Endothelial cell (in vitro differentiated cells): Measurements from ENCODE around the gene KCNQ1. TPM values are rescaled to one million over a fixed set of nuclear protein-coding genes. Genes with fewer than 3 reads are reported as not detected.
A peak's percentile ranks its signal among the peaks of the same experiment; 100 is the strongest.

Experiments
- DNase-seq: peaks from one replicate; pipeline ENCODE4 v3.0.0; 2021; ENCODE audit warnings: low spot score
- H3K27ac Mint-ChIP-seq: one replicate; pipeline ENCODE4 v1.8.0; 2021; ENCODE audit warnings: mixed read lengths, inconsistent platforms; ENCODE audit not compliant: unreplicated experiment
- H3K27me3 Mint-ChIP-seq: one replicate; pipeline ENCODE4 v1.8.0; 2021; ENCODE audit warnings: mild to moderate bottlenecking, moderate library complexity, mixed read lengths, inconsistent platforms; ENCODE audit not compliant: unreplicated experiment
- H3K36me3 Mint-ChIP-seq: one replicate; pipeline ENCODE4 v1.8.0; 2021; ENCODE audit warnings: mild to moderate bottlenecking, low read depth, mixed read lengths, inconsistent platforms; ENCODE audit not compliant: unreplicated experiment
- H3K4me1 Mint-ChIP-seq: one replicate; pipeline ENCODE4 v1.8.0; 2021; ENCODE audit warnings: mild to moderate bottlenecking, mixed read lengths, inconsistent platforms; ENCODE audit not compliant: unreplicated experiment
- H3K4me3 Mint-ChIP-seq: one replicate; pipeline ENCODE4 v1.8.0; 2021; ENCODE audit warnings: mild to moderate bottlenecking, mixed read lengths, inconsistent platforms; ENCODE audit not compliant: unreplicated experiment
- H3K9me3 Mint-ChIP-seq: one replicate; pipeline ENCODE4 v1.8.0; 2021; ENCODE audit warnings: mixed read lengths, inconsistent platforms; ENCODE audit not compliant: unreplicated experiment
- total RNA-seq: library from RNA; stranded (reverse); fragmentation: NEBNext Ultra II Directional; extraction: Animal tissue kit (Norgen Biotek cat#: 25700); gene quantifications from one replicate; pipeline ENCODE4 v1.2.1, GENCODE V29; 2021; ENCODE audit not compliant: unreplicated experiment
- TF ChIP-seq, protein P1 (sequence below): fragments of 200-600 bp; sonication (generic); IDR thresholded peaks from one replicate; pipeline ENCODE4 v1.5.0; 2021; ENCODE audit warnings: antibody characterized with exemption; ENCODE audit not compliant: unreplicated experiment

The KCNQ1 gene
- total RNA-seq, 1 donor from 2014 or later, result 35.3 TPM

DNA sequence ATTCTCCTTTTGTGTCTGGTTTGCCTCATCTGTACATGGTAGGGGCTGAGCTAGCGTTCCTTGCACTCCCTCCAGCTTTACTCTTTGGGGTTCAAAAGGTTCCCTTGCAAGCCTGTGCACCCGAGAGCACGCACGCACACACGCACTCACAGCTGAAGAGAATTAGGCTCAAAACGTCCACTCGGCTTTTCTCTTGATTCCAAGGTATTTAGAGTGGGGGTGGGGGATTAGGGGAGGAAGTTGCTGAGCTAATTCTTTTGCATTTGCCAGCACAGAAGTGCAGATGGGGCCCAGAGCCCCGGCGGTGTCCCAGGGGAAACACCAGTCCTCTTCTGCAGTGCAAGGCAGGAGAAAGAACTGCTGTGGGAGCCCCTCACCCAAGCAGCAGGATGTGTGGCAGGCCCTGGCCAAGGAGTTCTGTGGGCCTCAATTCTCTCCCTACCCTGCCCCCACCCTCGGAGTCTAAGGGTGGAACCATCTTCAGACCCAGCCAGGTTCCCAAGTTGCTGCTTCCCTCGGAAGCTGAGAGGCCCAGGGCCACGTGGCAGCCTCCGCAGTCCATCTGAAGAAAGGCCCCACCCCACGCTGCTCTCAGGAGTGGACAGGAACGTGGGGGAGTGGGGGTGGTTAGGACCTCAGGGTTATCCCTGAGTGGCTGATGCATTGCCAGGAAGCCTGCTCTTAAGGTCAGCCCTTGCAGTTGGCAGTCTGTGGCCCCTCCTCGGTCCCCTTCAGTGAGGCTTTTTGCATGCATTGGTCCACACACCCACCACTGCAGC lies 258.7 kb downstream of the KCNQ1 start:
- peaks cover 12% of the 10 kb centered on the region for H3K4me1 Mint-ChIP-seq
- peaks cover 15% of the 10 kb centered on the region for H3K36me3 Mint-ChIP-seq
- TF ChIP-seq, protein P1, sequence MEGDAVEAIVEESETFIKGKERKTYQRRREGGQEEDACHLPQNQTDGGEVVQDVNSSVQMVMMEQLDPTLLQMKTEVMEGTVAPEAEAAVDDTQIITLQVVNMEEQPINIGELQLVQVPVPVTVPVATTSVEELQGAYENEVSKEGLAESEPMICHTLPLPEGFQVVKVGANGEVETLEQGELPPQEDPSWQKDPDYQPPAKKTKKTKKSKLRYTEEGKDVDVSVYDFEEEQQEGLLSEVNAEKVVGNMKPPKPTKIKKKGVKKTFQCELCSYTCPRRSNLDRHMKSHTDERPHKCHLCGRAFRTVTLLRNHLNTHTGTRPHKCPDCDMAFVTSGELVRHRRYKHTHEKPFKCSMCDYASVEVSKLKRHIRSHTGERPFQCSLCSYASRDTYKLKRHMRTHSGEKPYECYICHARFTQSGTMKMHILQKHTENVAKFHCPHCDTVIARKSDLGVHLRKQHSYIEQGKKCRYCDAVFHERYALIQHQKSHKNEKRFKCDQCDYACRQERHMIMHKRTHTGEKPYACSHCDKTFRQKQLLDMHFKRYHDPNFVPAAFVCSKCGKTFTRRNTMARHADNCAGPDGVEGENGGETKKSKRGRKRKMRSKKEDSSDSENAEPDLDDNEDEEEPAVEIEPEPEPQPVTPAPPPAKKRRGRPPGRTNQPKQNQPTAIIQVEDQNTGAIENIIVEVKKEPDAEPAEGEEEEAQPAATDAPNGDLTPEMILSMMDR, result no peak
- H3K9me3 Mint-ChIP-seq, result no peaks in the 10 kb centered on the region
- no peak for DNase-seq
- peaks cover 16% of the 10 kb centered on the region for H3K27me3 Mint-ChIP-seq
- H3K4me3 Mint-ChIP-seq, result no peak overlapping the region
- H3K27ac Mint-ChIP-seq, result no peak overlapping the region

DNA sequence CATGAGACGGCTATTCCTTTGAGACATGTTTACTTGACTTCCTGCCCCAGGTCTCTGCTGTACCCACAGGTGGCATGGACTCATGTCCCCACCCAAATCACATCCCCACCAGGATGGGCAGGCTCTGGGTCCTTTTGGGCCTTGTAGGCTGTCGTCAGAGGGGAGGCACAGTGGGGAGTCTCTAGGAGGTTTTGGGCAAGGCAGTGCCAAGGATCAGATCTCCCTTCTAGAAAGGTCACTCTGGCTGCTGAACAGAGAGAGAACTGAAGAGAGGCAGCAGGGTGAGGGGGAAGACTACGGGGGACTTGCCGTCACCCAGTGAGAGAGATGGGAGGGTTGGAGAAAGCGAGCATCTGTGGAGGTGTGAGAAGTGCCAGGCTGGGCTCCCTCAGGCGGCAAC lies 259.5 kb downstream of the KCNQ1 start:
- no peak for DNase-seq

DNA sequence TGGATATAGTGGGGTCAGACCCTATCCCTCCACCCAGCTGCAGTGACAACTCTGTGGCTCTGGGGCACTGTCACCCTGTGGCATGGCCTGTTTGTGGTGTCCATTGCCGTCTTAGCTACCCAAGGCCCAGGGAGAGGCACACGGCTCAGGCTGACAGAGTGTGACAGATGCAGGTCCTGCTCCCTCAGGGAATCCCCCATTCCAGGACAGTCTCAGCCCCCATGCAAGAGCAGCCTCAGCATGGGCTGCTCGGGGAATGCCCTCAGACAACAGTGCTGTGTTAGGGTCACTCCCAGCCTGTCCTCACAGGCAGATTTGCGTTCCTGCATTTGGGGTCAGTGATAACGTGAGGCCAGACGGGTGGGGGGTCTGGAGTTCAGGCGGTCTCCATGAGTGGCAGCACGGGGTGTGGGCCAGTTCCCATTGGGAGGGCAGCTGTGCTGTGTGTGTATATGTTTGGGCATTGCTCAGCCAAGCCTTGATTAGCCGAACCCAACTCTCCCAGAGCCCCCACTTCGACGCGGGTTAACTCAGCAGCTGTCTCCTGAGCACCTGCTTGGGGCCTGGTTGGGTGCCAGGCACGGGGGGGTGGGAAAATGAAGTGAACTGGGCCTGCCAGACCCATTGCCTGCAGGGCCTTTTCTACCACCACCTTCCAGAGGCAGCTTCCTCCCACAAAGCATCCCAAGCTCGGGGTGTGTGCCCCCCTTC lies 260.2 kb downstream of the KCNQ1 start:
- Mint-ChIP-seq H3K9me3 (no peaks in the 10 kb centered on the region), H3K4me1 (peaks cover 7% of the 10 kb centered on the region), H3K4me3 (no peak overlapping the region), H3K27me3 (peaks cover 11% of the 10 kb centered on the region), H3K36me3 (peaks cover 8% of the 10 kb centered on the region), H3K27ac (no peak overlapping the region)
- TF ChIP-seq, protein P1, result no peak
- DNase-seq, result no peak

More for the DNA sequence above, 259.5 kb downstream of the KCNQ1 start:
- peaks cover 11% of the 10 kb centered on the region for H3K27me3 Mint-ChIP-seq
- peaks cover 7% of the 10 kb centered on the region for H3K4me1 Mint-ChIP-seq
- H3K9me3 Mint-ChIP-seq, result no peaks in the 10 kb centered on the region
- no peak overlapping the region for H3K27ac Mint-ChIP-seq
- no peak overlapping the region for H3K4me3 Mint-ChIP-seq
- TF ChIP-seq, protein P1, result no peak
- peaks cover 8% of the 10 kb centered on the region for H3K36me3 Mint-ChIP-seq

DNA sequence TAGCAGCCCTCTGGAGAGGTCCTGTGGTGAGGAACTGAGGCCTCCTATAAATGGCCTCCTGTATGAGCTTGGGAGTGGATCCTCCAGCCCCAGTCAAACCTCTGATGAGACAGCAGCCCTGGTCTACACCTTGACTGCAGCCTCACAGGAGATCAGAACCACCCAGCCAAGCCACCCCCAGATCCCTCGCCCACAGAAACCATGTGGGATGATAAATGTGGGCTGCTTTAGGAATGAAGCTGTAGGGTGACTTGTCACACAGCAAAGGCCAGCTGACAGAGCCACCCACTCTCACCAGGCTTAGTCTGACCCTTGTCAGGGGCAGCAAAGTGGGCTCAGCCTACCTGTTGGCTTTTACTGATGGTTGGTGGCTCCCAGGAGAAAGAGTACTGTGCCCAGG lies 261.5 kb downstream of the KCNQ1 start:
- Mint-ChIP-seq H3K36me3 (peaks cover 4% of the 10 kb centered on the region), H3K4me3 (peak overlapping the region; percentile 21), H3K9me3 (no peaks in the 10 kb centered on the region), H3K27me3 (peaks cover 6% of the 10 kb centered on the region), H3K4me1 (peaks cover 7% of the 10 kb centered on the region), H3K27ac (no peak overlapping the region)
- TF ChIP-seq, protein P1, result no peak
- no peak for DNase-seq

DNA sequence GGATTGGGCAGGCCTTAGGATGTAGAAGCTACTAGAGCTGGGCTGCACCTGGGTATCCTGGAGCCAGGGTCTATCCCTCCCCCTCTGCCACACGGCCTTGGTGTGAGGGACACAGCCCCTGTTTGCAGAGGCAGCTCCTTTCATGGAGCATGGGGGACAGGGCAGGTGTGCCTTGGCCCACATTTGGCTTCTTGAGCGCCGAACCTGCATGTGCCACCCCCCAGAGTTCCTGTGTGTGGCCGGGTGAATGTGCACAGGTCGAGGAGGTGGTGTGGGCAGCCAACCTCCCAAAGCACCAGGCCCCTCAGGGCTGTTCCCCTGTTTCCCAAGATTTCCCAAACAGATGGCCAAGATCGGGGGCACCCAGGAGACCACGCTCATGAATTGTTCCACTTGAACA lies 262.9 kb downstream of the KCNQ1 start:
- TF ChIP-seq, protein P1, result no peak
- Mint-ChIP-seq H3K36me3 (peaks cover 4% of the 10 kb centered on the region), H3K9me3 (no peaks in the 10 kb centered on the region), H3K4me3 (no peak overlapping the region), H3K27me3 (peaks cover 3% of the 10 kb centered on the region), H3K4me1 (peaks cover 5% of the 10 kb centered on the region), H3K27ac (no peak overlapping the region)
- DNase-seq, result no peak
